ENCODE results near the gene TAF10. TPM values are rescaled to one million over a fixed set of nuclear protein-coding genes. Genes with fewer than 3 reads are reported as not detected.

TAF10 gene
- total and polyA plus RNA-seq, 4 experiments from 2014 or later = 116 to 367 (median 145) TPM

DNA sequence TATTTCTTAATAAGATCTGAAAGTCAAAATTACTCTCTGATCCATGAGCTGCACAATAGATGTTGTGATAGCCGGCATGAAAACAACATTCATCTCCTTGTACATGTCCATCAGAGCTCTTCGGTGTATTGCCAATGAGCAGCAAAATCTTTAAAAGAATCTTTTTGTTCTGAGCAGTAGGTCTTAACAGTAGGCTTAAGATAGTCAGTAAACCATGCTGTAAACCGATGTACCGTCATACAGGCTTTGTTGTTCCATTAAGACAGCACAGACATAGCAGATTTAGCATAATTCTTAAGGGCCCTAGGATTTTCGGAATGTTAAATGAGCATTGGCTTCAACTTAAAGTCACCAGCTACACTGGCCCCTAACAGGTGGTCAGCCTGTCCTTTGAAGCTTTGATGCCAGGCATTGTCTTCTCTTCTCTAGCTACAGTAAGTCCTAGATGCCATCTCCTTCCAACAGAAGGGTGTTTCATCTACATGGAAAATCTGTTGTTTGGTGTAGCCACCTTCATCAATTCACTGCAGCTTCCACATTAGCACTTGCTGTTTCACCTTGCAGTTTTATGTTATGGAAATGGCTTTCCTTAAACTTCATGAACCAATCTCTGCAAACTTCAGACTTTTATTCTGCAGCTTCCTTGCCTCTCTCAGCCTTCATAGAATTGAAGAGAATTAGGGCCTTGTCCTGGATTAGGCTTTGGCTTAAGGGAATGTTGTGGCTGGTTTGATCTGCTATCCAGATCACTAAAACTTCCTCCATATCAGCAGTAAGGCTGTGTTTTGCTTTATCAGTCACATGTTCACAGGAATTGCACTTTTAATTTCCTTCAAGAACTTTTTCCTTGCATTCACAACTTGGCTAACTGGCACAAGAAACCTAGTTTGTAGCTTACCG is 37.0 kb downstream of the TAF10 start:
- Mint-ChIP-seq H3K4me1 (peaks cover 0 to 7% (median 3%) of the 10 kb centered on the region in 4 donors), H3K27me3 (no peaks in the 10 kb centered on the region), H3K36me3 (peaks cover 12 to 15% of the 10 kb centered on the region in 2 donors), H3K27ac (no peak overlapping the region), H3K9me3 (no peaks in the 10 kb centered on the region), H3K4me3 (no peak overlapping the region)
- CTCF ChIA-PET (ENCODE audit: partially characterized antibody) = interaction anchor here (1.0 to 1.4 kb wide), 2 partner anchors 196 to 222 kb away, joined by 3 read pairs; no protein-coding TSS in a partner anchor
- Histone ChIP-seq H3K36me3 (ENCODE audit: insufficient read depth, low read length) (no peaks in the 10 kb centered on the region), H3K27me3 (ENCODE audit: insufficient read depth, low read length) (no peaks in the 10 kb centered on the region), H3K9me3 (ENCODE audit: control insufficient read depth in 1 of 2, low read length in 2 of 2) (no peaks in the 10 kb centered on the region), H3K4me3 (ENCODE audit: low read length in 2 of 2) (no peak overlapping the region), H3K4me1 (ENCODE audit: insufficient read depth, low read length) (no peaks in the 10 kb centered on the region), H3K27ac (ENCODE audit: low read depth, low read length) (no peak overlapping the region)
- DNase-seq = no peak
- intact Hi-C loops (cut with micrococcal nuclease) = no loop called here
- POLR2A ChIA-PET (ENCODE audit: partially characterized antibody) = no interaction called here

DNA sequence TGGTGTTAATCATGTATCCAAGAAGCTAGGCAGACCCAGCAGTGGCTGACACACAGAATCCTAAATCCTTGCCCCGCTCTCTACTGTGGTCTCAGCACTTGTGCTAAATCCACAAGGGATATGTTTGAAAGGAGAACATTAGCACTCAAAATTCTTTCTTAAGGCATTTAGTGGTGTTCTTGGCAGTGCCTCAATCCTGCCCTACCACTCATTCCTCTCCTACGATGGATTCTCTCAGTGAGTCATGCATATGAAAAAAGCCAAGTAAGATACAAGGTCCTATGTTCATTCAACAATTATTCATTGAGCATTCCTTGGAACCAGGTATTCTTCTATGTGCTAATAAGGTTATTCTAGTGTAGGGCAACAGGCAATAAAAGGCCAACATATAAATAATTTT is 39.8 kb downstream of the TAF10 start:
- intact Hi-C loops (cut with micrococcal nuclease) = no loop called here
- Mint-ChIP-seq H3K27ac (peak overlapping the region in 1 of 7 donors; percentile 10), H3K9me3 (no peaks in the 10 kb centered on the region), H3K27me3 (no peaks in the 10 kb centered on the region), H3K4me1 (peaks cover 0 to 7% (median 3%) of the 10 kb centered on the region in 4 donors), H3K36me3 (peaks cover 16% of the 10 kb centered on the region in 2 donors), H3K4me3 (no peak overlapping the region)
- no peak for DNase-seq
- H3K9me3 ChIP-seq (ENCODE audit: control insufficient read depth in 1 of 2, low read length in 2 of 2) = no peaks in the 10 kb centered on the region
- no peak overlapping the region for H3K27ac ChIP-seq (ENCODE audit: low read depth, low read length)
- peaks cover 3% of the 10 kb centered on the region for H3K36me3 ChIP-seq (ENCODE audit: insufficient read depth, low read length)
- no peak overlapping the region for H3K4me3 ChIP-seq (ENCODE audit: low read length in 2 of 2)
- ChIA-PET POLR2A (ENCODE audit: partially characterized antibody) (interaction anchor here (1.0 kb wide), 1 partner anchor 40 kb away, joined by 3 read pairs; the partner anchor contains the start of gene TAF10), CTCF (ENCODE audit: partially characterized antibody) (no interaction called here)
- no peaks in the 10 kb centered on the region for H3K27me3 ChIP-seq (ENCODE audit: insufficient read depth, low read length)
- H3K4me1 ChIP-seq (ENCODE audit: insufficient read depth, low read length) = no peaks in the 10 kb centered on the region

DNA sequence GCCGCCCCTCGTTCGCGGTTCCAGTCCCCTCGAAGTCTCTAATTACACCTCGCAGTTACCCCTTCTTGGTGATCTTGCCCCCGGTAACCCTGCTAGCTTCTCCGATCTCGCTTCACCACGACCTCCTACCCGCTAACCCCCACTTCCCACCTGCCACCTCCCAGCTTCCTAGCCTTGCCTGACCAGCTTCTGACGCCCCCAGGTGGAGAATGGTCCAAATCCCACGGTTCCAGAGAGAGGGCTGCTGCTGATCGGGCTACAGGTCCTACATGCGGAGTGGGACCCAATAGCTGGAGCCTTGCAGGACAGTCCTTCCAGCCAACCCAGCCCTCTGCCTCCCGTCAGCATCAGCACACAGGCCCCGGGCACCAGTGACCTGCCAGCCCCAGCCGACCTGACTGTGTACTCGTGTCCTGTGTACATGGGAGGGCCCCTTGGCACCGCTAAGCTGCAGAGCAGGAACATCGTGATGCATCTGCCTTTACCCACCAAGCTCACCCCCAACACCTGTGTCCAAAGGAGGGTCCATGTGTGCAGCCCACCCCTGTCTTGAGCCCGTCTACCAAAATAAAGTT is 40.5 kb downstream of the TAF10 start:
- Mint-ChIP-seq H3K36me3 (peaks cover 16 to 18% of the 10 kb centered on the region in 2 donors), H3K27me3 (no peaks in the 10 kb centered on the region), H3K4me3 (no peak overlapping the region), H3K9me3 (no peaks in the 10 kb centered on the region), H3K27ac (peak overlapping the region in 1 of 7 donors; percentile 10), H3K4me1 (peaks cover 2 to 4% (median 2%) of the 10 kb centered on the region in 4 donors)
- Histone ChIP-seq H3K36me3 (ENCODE audit: insufficient read depth, low read length) (peaks cover 3% of the 10 kb centered on the region), H3K27me3 (ENCODE audit: insufficient read depth, low read length) (no peaks in the 10 kb centered on the region), H3K4me1 (ENCODE audit: insufficient read depth, low read length) (no peaks in the 10 kb centered on the region), H3K9me3 (ENCODE audit: control insufficient read depth in 1 of 2, low read length in 2 of 2) (no peaks in the 10 kb centered on the region), H3K27ac (ENCODE audit: low read depth, low read length) (no peak overlapping the region), H3K4me3 (ENCODE audit: low read length in 2 of 2) (no peak overlapping the region)
- intact Hi-C loops (cut with micrococcal nuclease) = no loop called here
- ChIA-PET POLR2A (ENCODE audit: partially characterized antibody) (no interaction called here), CTCF (ENCODE audit: partially characterized antibody) (interaction anchor here (1.4 kb wide), 1 partner anchor 112 kb away, joined by 3 read pairs; the partner anchor contains the start of gene MRPL17)
- DNase-seq = no peak

DNA sequence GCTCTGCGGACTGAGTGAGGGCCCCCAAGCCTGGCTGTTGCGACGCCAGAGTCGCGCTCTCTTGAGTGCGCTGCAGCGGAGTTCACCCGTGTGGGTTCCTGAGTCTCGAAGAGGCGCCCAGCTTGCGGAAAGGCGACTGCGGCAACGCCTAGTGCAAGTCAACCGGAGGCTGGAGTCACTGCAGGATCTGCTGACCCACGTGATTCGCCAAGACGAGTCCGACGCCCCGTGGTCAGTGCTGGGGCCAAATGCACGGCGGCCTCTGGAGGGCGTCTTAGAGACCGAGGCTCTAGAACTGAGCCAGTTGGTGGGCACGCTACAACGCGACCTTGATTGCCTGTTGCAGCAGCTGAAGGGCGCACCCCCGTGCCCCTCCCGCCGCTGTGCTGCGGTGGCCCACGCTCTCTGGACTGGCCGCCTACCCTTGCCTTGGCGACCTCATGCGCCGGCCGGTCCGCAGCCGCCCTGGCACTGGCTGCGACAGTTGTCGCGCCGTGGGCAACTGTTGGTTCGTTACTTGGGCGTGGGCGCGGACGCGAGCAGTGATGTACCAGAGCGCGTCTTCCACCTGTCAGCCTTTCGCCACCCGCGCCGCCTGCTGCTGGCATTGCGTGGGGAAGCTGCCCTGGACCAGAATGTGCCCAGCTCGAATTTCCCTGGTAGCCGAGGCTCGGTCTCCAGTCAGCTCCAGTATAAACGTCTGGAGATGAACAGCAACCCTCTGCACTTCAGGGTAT is 41.2 kb downstream of the TAF10 start:
- intact Hi-C loops (cut with micrococcal nuclease) = no loop called here
- Histone ChIP-seq H3K27ac (ENCODE audit: low read depth, low read length) (no peak overlapping the region), H3K27me3 (ENCODE audit: insufficient read depth, low read length) (no peaks in the 10 kb centered on the region), H3K36me3 (ENCODE audit: insufficient read depth, low read length) (peaks cover 3% of the 10 kb centered on the region), H3K4me3 (ENCODE audit: low read length in 2 of 2) (no peak overlapping the region), H3K9me3 (ENCODE audit: control insufficient read depth in 1 of 2, low read length in 2 of 2) (no peaks in the 10 kb centered on the region), H3K4me1 (ENCODE audit: insufficient read depth, low read length) (no peaks in the 10 kb centered on the region)
- CTCF ChIA-PET (ENCODE audit: partially characterized antibody) = interaction anchor here (1.4 kb wide), 1 partner anchor 112 kb away, joined by 3 read pairs; the partner anchor contains the start of gene MRPL17
- no peaks in the 10 kb centered on the region for H3K9me3 Mint-ChIP-seq
- H3K27ac Mint-ChIP-seq = no peak overlapping the region
- H3K4me1 Mint-ChIP-seq = peaks cover 0 to 4% (median 2%) of the 10 kb centered on the region in 4 donors
- H3K27me3 Mint-ChIP-seq = no peaks in the 10 kb centered on the region
- POLR2A ChIA-PET (ENCODE audit: partially characterized antibody) = no interaction called here
- DNase-seq = no peak
- H3K4me3 Mint-ChIP-seq = no peak overlapping the region
- H3K36me3 Mint-ChIP-seq = peaks cover 16 to 19% of the 10 kb centered on the region in 2 donors

DNA sequence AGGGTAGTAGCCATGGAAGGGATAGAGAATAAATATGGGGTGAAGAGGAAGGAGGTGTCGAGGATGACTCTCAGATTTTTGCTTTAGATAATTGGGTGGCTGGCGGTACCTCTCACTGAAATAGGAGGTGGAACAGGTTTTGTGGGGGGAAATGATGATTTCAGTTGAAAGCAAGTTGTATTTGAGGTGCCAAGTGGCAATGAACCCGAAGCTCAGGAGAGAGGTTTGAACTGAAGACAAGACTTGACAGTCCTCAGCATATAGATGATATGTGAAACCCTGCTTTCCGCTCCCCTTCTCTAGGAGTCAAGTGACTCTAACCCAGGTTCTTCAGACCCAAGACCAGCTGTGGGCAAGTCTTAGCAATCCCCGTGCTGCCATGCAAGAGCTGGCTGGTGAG is 42.3 kb downstream of the TAF10 start:
- ChIA-PET CTCF (ENCODE audit: partially characterized antibody) (interaction anchor here (1.4 kb wide), 1 partner anchor 113 kb away, joined by 3 read pairs; the partner anchor contains the start of gene MRPL17), POLR2A (ENCODE audit: partially characterized antibody) (no interaction called here)
- H3K27me3 ChIP-seq (ENCODE audit: insufficient read depth, low read length) = no peaks in the 10 kb centered on the region
- no peaks in the 10 kb centered on the region for H3K9me3 ChIP-seq (ENCODE audit: control insufficient read depth in 1 of 2, low read length in 2 of 2)
- Mint-ChIP-seq H3K4me1 (peaks cover 0 to 4% (median 2%) of the 10 kb centered on the region in 4 donors), H3K4me3 (no peak overlapping the region), H3K36me3 (peaks cover 16 to 22% of the 10 kb centered on the region in 2 donors), H3K9me3 (no peaks in the 10 kb centered on the region), H3K27ac (peak overlapping the region in 1 of 7 donors; percentile 3), H3K27me3 (no peaks in the 10 kb centered on the region)
- intact Hi-C loops (cut with micrococcal nuclease) = no loop called here
- no peak for DNase-seq
- peaks cover 3% of the 10 kb centered on the region for H3K36me3 ChIP-seq (ENCODE audit: insufficient read depth, low read length)
- H3K27ac ChIP-seq (ENCODE audit: low read depth, low read length) = no peak overlapping the region
- no peaks in the 10 kb centered on the region for H3K4me1 ChIP-seq (ENCODE audit: insufficient read depth, low read length)
- H3K4me3 ChIP-seq (ENCODE audit: low read length in 2 of 2) = no peak overlapping the region

DNA sequence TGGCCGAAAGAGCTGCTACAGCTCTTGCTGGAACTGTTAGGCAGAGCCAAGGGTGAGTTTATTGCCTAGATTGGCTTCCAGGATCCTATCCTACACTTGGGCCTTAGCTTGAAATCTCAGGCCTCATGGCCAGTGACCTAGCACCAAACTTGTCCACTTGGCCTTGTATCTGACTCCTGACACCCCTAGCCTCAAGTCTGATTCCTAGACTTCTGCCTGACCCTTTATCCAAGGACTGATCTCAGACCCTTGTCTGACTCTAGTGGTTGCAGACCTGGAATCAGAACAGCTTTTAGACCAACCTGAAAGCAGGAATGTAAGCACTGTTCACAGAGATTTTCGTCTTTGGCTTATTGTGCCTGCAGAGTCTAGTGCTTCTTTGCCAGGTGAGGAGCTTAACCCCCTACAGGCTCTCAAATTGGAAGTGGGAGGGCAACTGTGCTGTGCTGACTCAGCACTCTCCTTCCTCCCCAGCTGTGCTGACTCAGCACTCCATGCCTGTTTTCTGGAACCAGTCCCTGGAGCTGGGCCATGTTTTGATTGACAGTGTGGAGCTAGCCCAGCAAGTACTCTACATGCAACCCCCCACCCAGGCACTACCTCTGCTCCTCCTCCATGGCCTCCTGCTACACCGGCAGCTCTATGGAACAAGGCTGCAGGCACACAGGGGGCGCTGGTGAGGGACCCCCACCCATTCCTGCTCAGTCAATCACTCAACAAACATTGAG is 43.7 kb downstream of the TAF10 start:
- Mint-ChIP-seq H3K9me3 (no peaks in the 10 kb centered on the region), H3K4me1 (peaks cover 0 to 4% (median 0%) of the 10 kb centered on the region in 4 donors), H3K4me3 (no peak overlapping the region), H3K36me3 (peaks cover 19 to 21% of the 10 kb centered on the region in 2 donors), H3K27me3 (no peaks in the 10 kb centered on the region), H3K27ac (no peak overlapping the region)
- ChIA-PET POLR2A (ENCODE audit: partially characterized antibody) (interaction anchor here (0.8 to 1.0 kb wide), 2 partner anchors 51 to 116 kb away, joined by 3 read pairs; partner anchors contain the start of gene TPP1), CTCF (ENCODE audit: partially characterized antibody) (interaction anchor here (0.7 to 1.2 kb wide), 3 partner anchors 10 to 187 kb away, joined by 3 to 4 read pairs (median 4); no protein-coding TSS in a partner anchor)
- Histone ChIP-seq H3K36me3 (ENCODE audit: insufficient read depth, low read length) (peaks cover 3% of the 10 kb centered on the region), H3K27ac (ENCODE audit: low read depth, low read length) (no peak overlapping the region), H3K27me3 (ENCODE audit: insufficient read depth, low read length) (no peaks in the 10 kb centered on the region), H3K4me1 (ENCODE audit: insufficient read depth, low read length) (no peaks in the 10 kb centered on the region), H3K4me3 (ENCODE audit: low read length in 2 of 2) (no peak overlapping the region), H3K9me3 (ENCODE audit: control insufficient read depth in 1 of 2, low read length in 2 of 2) (no peaks in the 10 kb centered on the region)
- intact Hi-C loops (cut with micrococcal nuclease) = no loop called here
- DNase-seq = no peak
